Stimulated activated CD8-positive, alpha-beta memory T cell treated with anti-CD3 and anti-CD28 coated beads, Interleukin-4, amount 100 ng/mL, for 24 hours (primary cell): ENCODE data around the gene GPR22.

Experiments
- DNase-seq: peaks from one replicate; pipeline ENCODE4 v3.0.0-alpha.2; 2020; ENCODE audit warnings: low read depth

GPR22 gene

DNA sequence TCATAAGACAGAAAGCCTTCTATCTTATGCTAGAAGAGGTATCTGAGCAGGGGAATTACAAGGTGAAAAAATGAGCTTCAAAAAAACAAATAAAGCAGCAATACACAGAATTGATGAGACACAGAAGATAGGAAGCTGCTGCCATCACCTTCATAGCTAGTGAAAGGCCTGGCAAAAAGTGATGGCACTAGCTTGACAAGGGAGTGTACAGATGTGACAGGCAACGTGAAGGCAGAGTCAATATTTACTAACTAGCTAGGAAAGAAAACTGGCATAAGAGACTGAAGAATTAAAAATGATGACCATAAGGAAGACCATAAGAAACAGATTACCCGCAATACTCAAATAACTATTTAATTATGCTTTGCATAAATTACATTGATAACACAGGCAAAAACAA, 9.4 kb downstream of the GPR22 start:
- DNase-seq = no peak

GRCh38 chr7:107480932-107481331, 11.1 kb downstream of the GPR22 start:
- DNase-seq = no peak

- DNase-seq = no peak
Observed at GRCh38 chr7:107482571-107482970, 12.7 kb downstream of the GPR22 start.

DNA sequence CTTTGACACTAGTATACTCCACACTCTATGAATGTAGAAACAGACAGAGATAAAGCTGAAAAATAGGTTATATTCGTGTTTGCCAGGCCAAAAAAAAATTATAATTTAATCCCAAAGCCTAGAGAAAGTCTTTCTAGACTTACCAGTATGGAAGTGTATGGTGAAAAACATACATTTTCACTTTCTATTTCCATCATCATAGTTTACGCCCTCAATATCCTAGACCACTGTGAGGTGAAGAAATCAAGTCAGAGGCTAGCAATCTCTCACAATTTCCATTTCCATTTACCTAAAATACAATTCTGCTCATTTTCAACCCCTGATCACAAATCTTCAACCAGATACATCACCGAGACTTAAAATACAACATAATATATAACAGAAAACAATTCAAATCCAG, 16.2 kb downstream of the GPR22 start:
- no peak for DNase-seq

DNA sequence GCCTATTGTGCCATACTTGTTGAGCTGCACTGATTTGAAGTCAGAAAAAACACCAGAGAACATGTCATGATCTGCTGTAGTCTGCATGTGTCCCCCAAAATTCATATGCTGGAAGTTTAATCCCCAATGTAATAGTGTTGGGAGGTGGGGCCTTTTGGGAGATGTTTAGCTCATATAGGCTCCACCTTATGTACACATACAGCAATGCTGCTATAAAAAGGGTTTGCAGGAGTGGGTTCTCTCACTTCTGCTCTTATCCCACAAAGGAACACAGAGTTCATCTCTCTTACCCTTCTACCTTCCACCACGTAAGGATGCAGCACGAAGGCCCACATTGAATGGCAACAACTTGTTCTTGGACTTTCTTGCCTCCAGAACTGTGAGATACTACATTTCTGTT, 23.0 kb downstream of the GPR22 start:
- no peak for DNase-seq

DNA sequence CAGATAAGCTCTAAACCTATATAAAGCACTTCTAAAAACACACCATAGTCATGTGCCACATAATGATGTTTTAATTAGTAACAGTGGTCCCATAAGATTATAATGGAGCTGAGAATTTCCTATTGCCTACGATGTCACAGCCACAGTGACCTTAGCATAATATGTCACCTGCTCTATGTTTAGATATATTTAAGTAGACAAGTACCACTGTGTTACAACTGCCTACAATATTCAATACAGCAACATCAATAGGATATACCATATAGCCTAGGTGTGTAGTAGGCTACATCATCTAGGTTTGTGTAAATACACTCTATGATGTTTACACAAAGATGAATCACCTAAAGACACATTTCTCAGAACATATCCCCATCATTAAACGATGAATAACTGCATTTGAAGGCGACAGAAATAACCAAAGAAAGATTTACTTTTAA, 24.5 kb downstream of the GPR22 start:
- no peak for DNase-seq

DNA sequence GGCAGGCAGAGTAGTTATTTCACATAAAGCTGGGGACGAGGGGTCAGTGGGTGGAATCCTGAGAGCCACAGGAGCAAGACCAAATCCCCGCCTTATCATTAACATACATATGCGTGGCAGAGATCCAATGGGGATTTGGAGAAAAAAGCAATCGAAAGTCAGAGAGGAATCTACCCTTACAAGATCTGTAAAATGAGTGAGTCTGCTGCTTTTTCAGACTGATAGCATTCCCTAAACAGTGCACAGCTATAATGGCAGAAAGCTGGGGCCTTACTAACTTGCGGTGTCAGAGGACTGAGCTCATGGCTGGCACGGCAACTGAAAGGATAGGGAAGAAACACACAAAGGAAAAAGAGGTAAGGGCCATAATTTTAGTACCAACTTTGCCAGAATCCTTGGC, 25.0 kb downstream of the GPR22 start:
- DNase-seq = no peak

- no peak for DNase-seq
Observed at GRCh38 chr7:107495516-107495915, 25.7 kb downstream of the GPR22 start.

DNA sequence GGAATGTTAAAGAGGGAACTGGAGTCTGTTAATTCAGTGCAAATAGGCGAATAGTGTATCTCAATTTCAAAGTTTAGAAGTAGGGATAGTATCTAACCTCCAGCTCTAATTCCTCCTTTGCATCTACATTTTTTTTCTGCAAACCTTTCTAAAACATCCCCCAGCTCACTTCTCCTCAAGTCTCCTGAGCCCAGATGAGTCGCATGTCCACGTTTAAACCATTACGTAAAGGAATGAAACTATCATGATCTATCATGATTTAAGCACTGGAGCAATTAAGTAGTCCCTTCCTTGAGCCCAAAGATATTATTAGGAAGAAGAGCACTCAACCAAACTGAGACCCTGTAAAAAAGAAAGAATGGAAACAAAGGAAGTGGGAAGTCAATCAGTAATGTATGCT, 29.9 kb downstream of the GPR22 start:
- no peak for DNase-seq

DNA sequence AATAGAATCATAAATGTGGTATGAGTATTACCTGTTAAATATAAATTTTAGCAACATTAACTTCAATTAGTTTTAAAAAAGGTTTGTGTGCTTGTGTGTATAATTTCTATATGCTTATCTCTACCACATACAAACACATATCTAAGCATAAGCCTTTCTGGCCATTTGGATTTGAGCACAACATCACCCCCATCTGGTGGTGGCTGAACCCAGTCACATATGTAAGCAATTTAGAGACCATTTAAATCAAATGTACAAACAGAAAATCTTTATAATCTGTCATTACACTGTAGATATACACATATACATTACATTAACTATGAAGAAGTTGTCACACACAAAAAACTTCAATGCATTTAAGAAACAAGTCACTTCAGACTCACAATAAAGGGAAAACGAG, 31.7 kb downstream of the GPR22 start:
- no peak for DNase-seq

GRCh38 chr7:107502154-107502553, 32.3 kb downstream of the GPR22 start:
- no peak for DNase-seq

GRCh38 chr7:107502797-107503196, 32.9 kb downstream of the GPR22 start:
- DNase-seq = no peak

GRCh38 chr7:107503687-107504086, 33.8 kb downstream of the GPR22 start:
- no peak for DNase-seq

DNA sequence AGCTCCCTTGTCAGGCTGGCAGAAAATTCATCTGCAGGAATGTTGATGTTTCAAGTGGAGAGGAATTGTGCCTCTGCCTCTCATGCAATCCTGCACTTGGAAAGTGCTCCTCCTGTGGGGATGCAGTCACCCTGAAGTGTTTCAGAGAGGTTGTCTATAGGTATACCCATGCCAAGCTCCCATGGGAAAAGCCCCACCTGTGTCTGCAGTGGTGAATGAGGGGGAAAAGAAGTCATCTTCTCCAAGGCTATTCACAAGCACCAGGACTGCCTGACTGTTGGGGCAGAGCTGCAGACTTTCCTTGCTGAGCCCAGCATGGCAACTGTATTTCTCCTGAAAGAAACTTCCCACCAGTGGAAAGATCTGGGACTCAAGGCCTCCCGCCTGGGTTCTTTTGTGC, 35.5 kb downstream of the GPR22 start:
- no peak for DNase-seq

GRCh38 chr7:107505997-107506673, 36.3 kb downstream of the GPR22 start:
- no peak for DNase-seq

DNA sequence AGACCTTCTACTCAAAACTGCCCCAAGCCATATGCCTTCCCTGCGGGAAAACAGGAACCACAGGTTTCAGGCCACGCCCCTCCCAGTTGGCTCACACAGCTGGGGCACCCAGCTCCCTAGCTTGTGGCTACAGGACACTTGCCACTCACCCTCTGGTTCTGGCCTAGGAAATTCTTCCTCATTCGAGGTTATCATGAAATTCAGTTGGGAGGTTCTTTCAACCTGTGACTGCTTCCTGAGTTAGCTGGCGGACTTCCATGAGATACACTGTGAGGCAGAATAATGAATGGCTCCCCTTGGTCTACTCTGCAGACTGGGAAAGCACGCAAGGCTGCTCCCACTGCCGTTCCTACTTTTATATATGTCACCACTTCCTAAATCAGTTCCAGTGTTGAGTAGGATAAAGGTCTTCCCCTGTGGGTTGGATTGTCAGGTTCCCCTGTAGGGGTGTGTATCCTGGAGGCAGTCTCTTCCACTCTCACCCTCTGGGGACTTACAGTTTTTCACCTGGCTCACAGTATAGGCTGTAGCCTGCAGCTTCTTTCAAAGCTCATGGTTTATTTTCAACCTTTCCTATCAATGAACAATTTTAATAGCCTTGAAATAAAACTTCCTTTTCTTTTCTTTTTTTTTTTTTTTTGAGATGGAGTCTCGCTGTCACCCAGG, 37.0 kb downstream of the GPR22 start:
- no peak for DNase-seq
